PFSK-1 (cell line): ENCODE results near the gene SLC66A2.

Experiments
- FOXP2 ChIP-seq: optimal IDR thresholded peaks from 2 replicates; pipeline ENCODE3; 2011; ENCODE audit warnings: borderline replicate concordance, control low read depth, inconsistent platforms; ENCODE audit not compliant: insufficient read depth; ENCODE audit errors: extremely low read length, extremely low read depth
- POLR2AphosphoS5 ChIP-seq: IDR thresholded peaks from 2 replicates; pipeline ENCODE4 v1.6.1; 2012; ENCODE audit warnings: low read depth, mild to moderate bottlenecking, control low read depth, low read length, moderate library complexity
- REST ChIP-seq, 2 experiments: IDR thresholded peaks; 2 replicates each; pipeline versions ENCODE4 v1.6.1 to v1.8.0; 2011 to 2012; ENCODE audit warnings: low read depth in 2 of 2, low read length in 2 of 2, control low read depth in 1 of 2, inconsistent platforms in 1 of 2, mild to moderate bottlenecking in 1 of 2, moderate library complexity in 1 of 2; ENCODE audit not compliant: insufficient read depth in 1 of 2
- SIN3A ChIP-seq: IDR thresholded peaks from 2 replicates; pipeline ENCODE4 v1.6.1; 2012; ENCODE audit warnings: mild to moderate bottlenecking, low read length, moderate library complexity, borderline replicate concordance; ENCODE audit not compliant: insufficient read depth
- TAF1 ChIP-seq: IDR thresholded peaks from 2 replicates; pipeline ENCODE4 v1.6.1; 2012; ENCODE audit warnings: low read length, control low read depth, borderline replicate concordance; ENCODE audit not compliant: insufficient read depth

SLC66A2 gene

GRCh38 chr18:79965119-79965902, 13.9 kb upstream of the SLC66A2 start:
- TF ChIP-seq REST (IDR thresholded peaks at IDR 0.05; ENCODE audit: insufficient read depth in 1 of 2, low read depth in 2 of 2, low read length in 2 of 2): no peak
- no peak for TF ChIP-seq TAF1
- TF ChIP-seq FOXP2: peak; percentile 79
- TF ChIP-seq SIN3A: no peak
- TF ChIP-seq POLR2AphosphoS5: no peak

GRCh38 chr18:79964330-79965118, 13.1 kb upstream of the SLC66A2 start, which contains the start of gene HSBP1L1:
Gene HSBP1L1 (plus strand): TSS chr18:79964643. CDS start chr18:79964736, 93 bp downstream.
- TF ChIP-seq FOXP2: no peak
- TF ChIP-seq REST (IDR thresholded peaks at IDR 0.05; ENCODE audit: insufficient read depth in 1 of 2, low read depth in 2 of 2, low read length in 2 of 2): no peak
- TF ChIP-seq SIN3A: no peak
- no peak for TF ChIP-seq POLR2AphosphoS5
- no peak for TF ChIP-seq TAF1

- TF ChIP-seq POLR2AphosphoS5: no peak
- no peak for TF ChIP-seq FOXP2
- TF ChIP-seq TAF1: no peak
- TF ChIP-seq SIN3A: no peak
Observed at GRCh38 chr18:79963658-79964329, 12.3 kb upstream of the SLC66A2 start.

- TF ChIP-seq FOXP2 (no peak), REST (IDR thresholded peaks at IDR 0.05; ENCODE audit: insufficient read depth in 1 of 2, low read depth in 2 of 2, low read length in 2 of 2) (no peak), SIN3A (no peak), TAF1 (no peak), POLR2AphosphoS5 (no peak)
Observed at GRCh38 chr18:79962835-79963657, 11.6 kb upstream of the SLC66A2 start.

GRCh38 chr18:79962311-79962710, 10.9 kb upstream of the SLC66A2 start:
- no peak for TF ChIP-seq REST (IDR thresholded peaks at IDR 0.05; ENCODE audit: insufficient read depth in 1 of 2, low read depth in 2 of 2, low read length in 2 of 2)
- TF ChIP-seq POLR2AphosphoS5: no peak
- TF ChIP-seq SIN3A: no peak
- no peak for TF ChIP-seq FOXP2
- TF ChIP-seq TAF1: no peak
